Measurements from ENCODE around the gene TAC3.
A peak's percentile ranks its signal among the peaks of the same experiment; 100 is the strongest.
"Not testable (repeated sequence)": the region's sequence is repeated elsewhere in the genome, so short reads cannot be mapped to it uniquely, and the experiment has no call there.

TAC3 gene

GRCh38 chr12:57031789-57032188 lies 15.5 kb upstream of the TAC3 start:
- DNase-seq = no peak

GRCh38 chr12:57031138-57031725 lies 14.9 kb upstream of the TAC3 start:
- DNase-seq = peak; percentile 88

GRCh38 chr12:57029457-57029856 lies 13.1 kb upstream of the TAC3 start:
- no peak for DNase-seq

GRCh38 chr12:57027805-57028153 lies 11.4 kb upstream of the TAC3 start:
- no peak for DNase-seq

GRCh38 chr12:57027011-57027804 lies 10.9 kb upstream of the TAC3 start:
- no peak for DNase-seq

- no peak for DNase-seq
Measured at GRCh38 chr12:57025196-57025595, 8.9 kb upstream of the TAC3 start.

GRCh38 chr12:57022324-57022723 lies 6.0 kb upstream of the TAC3 start:
- not testable (repeated sequence) for DNase-seq

- no peak for DNase-seq
Measured at GRCh38 chr12:57019983-57020719, 3.8 kb upstream of the TAC3 start.

- no peak for DNase-seq
Measured at GRCh38 chr12:57018906-57019305, 2.6 kb upstream of the TAC3 start.

- not testable (repeated sequence) for DNase-seq
Measured at GRCh38 chr12:57018353-57018752, 2.0 kb upstream of the TAC3 start.

- no peak for DNase-seq
Measured at GRCh38 chr12:57012600-57013465, 3.5 kb downstream of the TAC3 start.

GRCh38 chr12:57011438-57012424 lies 4.6 kb downstream of the TAC3 start:
- DNase-seq = no peak

- DNase-seq = no peak
Measured at GRCh38 chr12:57010627-57011247, 5.6 kb downstream of the TAC3 start.

GRCh38 chr12:57009949-57010626 lies 6.2 kb downstream of the TAC3 start:
- DNase-seq = no peak

- peak; percentile 33 for DNase-seq
Measured at GRCh38 chr12:57008178-57008577, 8.2 kb downstream of the TAC3 start.

GRCh38 chr12:57006809-57007475 lies 9.4 kb downstream of the TAC3 start:
- no peak for DNase-seq

GRCh38 chr12:57005980-57006808 lies 10.1 kb downstream of the TAC3 start, which contains the start of gene ZBTB39:
ZBTB39 (minus strand) TSS chr12:57006546; CDS start chr12:57004917, 1,629 bp downstream.
- no peak for DNase-seq

GRCh38 chr12:57004651-57005050 lies 11.7 kb downstream of the TAC3 start:
- no peak for DNase-seq

- DNase-seq = no peak
Measured at GRCh38 chr12:57003395-57003794, 12.9 kb downstream of the TAC3 start.

Measured in DMS153 (cell line).